GM18519 (cell line): ENCODE data around the gene NFKBIB.
"Not testable (repeated sequence)": the region's sequence is repeated elsewhere in the genome, so short reads cannot be mapped to it uniquely, and the experiment has no call there.

Experiments
- ATAC-seq: cut with Tn5 transposase; IDR thresholded peaks from one replicate; pipeline ENCODE4 v1.9.1; 2021; ENCODE audit warnings: mild to moderate bottlenecking, moderate library complexity; ENCODE audit not compliant: unreplicated experiment, low FRiP score

NFKBIB gene

GRCh38 chr19:38922482-38922881 lies 22.7 kb downstream of the NFKBIB start:
- no peak for ATAC-seq

GRCh38 chr19:38924388-38924787 lies 24.6 kb downstream of the NFKBIB start:
- ATAC-seq = no peak

- no peak for ATAC-seq
Observed at GRCh38 chr19:38928391-38929001, 28.7 kb downstream of the NFKBIB start.

- peak; percentile 50 for ATAC-seq
Observed at GRCh38 chr19:38929929-38930775, 30.4 kb downstream of the NFKBIB start, which contains the start of gene SARS2. Gene SARS2 (minus strand): TSS chr19:38930763. CDS start chr19:38930736, 27 bp downstream.

- peak; percentile 78 for ATAC-seq
Observed at GRCh38 chr19:38930776-38931520, 31.2 kb downstream of the NFKBIB start, which contains the start of gene MRPS12. Gene MRPS12 (plus strand): TSS chr19:38930944. CDS start chr19:38931295, 351 bp downstream.

GRCh38 chr19:38931521-38931793 lies 31.7 kb downstream of the NFKBIB start:
- ATAC-seq = no peak

GRCh38 chr19:38932425-38933179 lies 32.8 kb downstream of the NFKBIB start:
- no peak for ATAC-seq

GRCh38 chr19:38933544-38933943 lies 33.8 kb downstream of the NFKBIB start:
- ATAC-seq = no peak

- no peak for ATAC-seq
Observed at GRCh38 chr19:38939957-38940356, 40.2 kb downstream of the NFKBIB start.

- not testable (repeated sequence) for ATAC-seq
Observed at GRCh38 chr19:38941466-38941865, 41.7 kb downstream of the NFKBIB start.

- ATAC-seq = no peak
Observed at GRCh38 chr19:38941979-38942378, 42.2 kb downstream of the NFKBIB start.

GRCh38 chr19:38942471-38943181 lies 42.9 kb downstream of the NFKBIB start:
- no peak for ATAC-seq

GRCh38 chr19:38944981-38945506 lies 45.3 kb downstream of the NFKBIB start:
- ATAC-seq = no peak

- no peak for ATAC-seq
Observed at GRCh38 chr19:38945562-38946228, 45.9 kb downstream of the NFKBIB start.

- no peak for ATAC-seq
Observed at GRCh38 chr19:38946229-38947010, 46.7 kb downstream of the NFKBIB start.

- ATAC-seq = peak; percentile 46
Observed at GRCh38 chr19:38949580-38950367, 50.0 kb downstream of the NFKBIB start.

GRCh38 chr19:38951187-38951586 lies 51.4 kb downstream of the NFKBIB start:
- no peak for ATAC-seq
